ENCODE results near the gene PBX3.

Gene PBX3

GRCh38 chr9:125946397-125946796, 199.2 kb downstream of the PBX3 start:
- intact Hi-C loops (cut with DNase I; ENCODE audit: low total_unique reads), result no loop called here

GRCh38 chr9:125948887-125949596, 201.9 kb downstream of the PBX3 start:
- no peaks in the 10 kb centered on the region for H3K27me3 ChIP-seq
- H3K36me3 ChIP-seq, result peaks cover 0 to 9% (median 4%) of the 10 kb centered on the region in 3 donors
- TF ChIP-seq CTCF (IDR thresholded peaks at IDR 0.05), result no peak
- intact Hi-C loops (cut with DNase I; ENCODE audit: low total_unique reads), result no loop called here
- no peak overlapping the region for H3K27ac ChIP-seq
- H3K9me3 ChIP-seq, result peaks cover 0 to 6% (median 0%) of the 10 kb centered on the region in 3 donors
- DNase-seq, result no peak
- H3K4me3 ChIP-seq, result no peak overlapping the region
- no peaks in the 10 kb centered on the region for H3K4me1 ChIP-seq

More at GRCh38 chr9:125946397-125946796, 199.2 kb downstream of the PBX3 start:
- no peak for DNase-seq
- Histone ChIP-seq H3K4me3 (no peak overlapping the region), H3K4me1 (no peaks in the 10 kb centered on the region), H3K36me3 (peaks cover 0 to 9% (median 4%) of the 10 kb centered on the region in 3 donors), H3K27me3 (no peaks in the 10 kb centered on the region), H3K27ac (no peak overlapping the region), H3K9me3 (peaks cover 0 to 6% (median 0%) of the 10 kb centered on the region in 3 donors)
- TF ChIP-seq CTCF (IDR thresholded peaks at IDR 0.05), result no peak

- H3K36me3 ChIP-seq, result peaks cover 0 to 9% (median 4%) of the 10 kb centered on the region in 3 donors
- H3K27me3 ChIP-seq, result no peaks in the 10 kb centered on the region
- no peak for TF ChIP-seq CTCF (IDR thresholded peaks at IDR 0.05)
- no peak overlapping the region for H3K4me3 ChIP-seq
- peaks cover 0 to 6% (median 0%) of the 10 kb centered on the region in 3 donors for H3K9me3 ChIP-seq
- intact Hi-C loops (cut with DNase I; ENCODE audit: low total_unique reads), result no loop called here
- DNase-seq, result no peak
- no peak overlapping the region for H3K27ac ChIP-seq
- H3K4me1 ChIP-seq, result no peaks in the 10 kb centered on the region
Measured at GRCh38 chr9:125949703-125950460, 202.7 kb downstream of the PBX3 start.

GRCh38 chr9:125950880-125951471, 203.8 kb downstream of the PBX3 start:
- DNase-seq, result no peak
- Histone ChIP-seq H3K9me3 (peaks cover 0 to 2% (median 0%) of the 10 kb centered on the region in 3 donors), H3K4me1 (no peaks in the 10 kb centered on the region), H3K27me3 (no peaks in the 10 kb centered on the region), H3K27ac (no peak overlapping the region), H3K36me3 (peaks cover under 1 to 3% (median 2%) of the 10 kb centered on the region in 3 donors), H3K4me3 (no peak overlapping the region)
- TF ChIP-seq CTCF (IDR thresholded peaks at IDR 0.05), result no peak
- intact Hi-C loops (cut with DNase I; ENCODE audit: low total_unique reads), result no loop called here

GRCh38 chr9:125953314-125954019, 206.3 kb downstream of the PBX3 start:
- Histone ChIP-seq H3K27ac (no peak overlapping the region), H3K4me1 (no peaks in the 10 kb centered on the region), H3K27me3 (no peaks in the 10 kb centered on the region), H3K36me3 (peaks cover 0 to 3% (median 0%) of the 10 kb centered on the region in 3 donors), H3K4me3 (no peak overlapping the region), H3K9me3 (no peaks in the 10 kb centered on the region)
- no peak for TF ChIP-seq CTCF (IDR thresholded peaks at IDR 0.05)
- intact Hi-C loops (cut with DNase I; ENCODE audit: low total_unique reads), result no loop called here
- DNase-seq, result no peak
